HL-60 (cell line): Measurements from ENCODE around the gene KCNC3.

Experiments used
- DNase-seq, 2 experiments: peaks; one replicate each; pipeline ENCODE4 v3.0.0-alpha.2; 2010 to 2020; ENCODE audit warnings: low read depth in 1 of 2, low spot score in 1 of 2
- H3K27ac ChIP-seq: fragments of 250-450 bp; sonication (Bioruptor Pico); replicated peaks from 2 replicates; pipeline ENCODE4 v1.5.1; 2020; ENCODE audit warnings: mild to moderate bottlenecking, moderate library complexity
- H3K27me3 ChIP-seq: fragments of 250-450 bp; sonication (Bioruptor Pico); 2 replicates; pipeline ENCODE4 v1.5.1; 2021; ENCODE audit warnings: mild to moderate bottlenecking, moderate library complexity; ENCODE audit not compliant: insufficient read depth, poor library complexity, severe bottlenecking
- H3K4me3 ChIP-seq: replicated peaks from 2 replicates; pipeline ENCODE4 v1.5.1; 2011; ENCODE audit warnings: mild to moderate bottlenecking, control low read depth, low read length; ENCODE audit not compliant: insufficient read depth
- CTCF ChIP-seq: IDR thresholded peaks from one replicate; pipeline ENCODE4 v1.5.1; 2011; ENCODE audit warnings: low read length, control low read depth, inconsistent platforms; ENCODE audit not compliant: insufficient read depth
- GABPA ChIP-seq: IDR thresholded peaks from 2 replicates; pipeline ENCODE4 v1.6.1; 2012; ENCODE audit warnings: low read depth
- POLR2AphosphoS5 ChIP-seq: IDR thresholded peaks from 2 replicates; pipeline ENCODE4 v1.6.1; 2012; ENCODE audit warnings: low read depth
- REST ChIP-seq: IDR thresholded peaks from 2 replicates; pipeline ENCODE4 v1.6.1; 2012; ENCODE audit warnings: low read depth; ENCODE audit not compliant: insufficient replicate concordance
- SPI1 ChIP-seq: IDR thresholded peaks from 2 replicates; pipeline ENCODE4 v1.6.1; 2012; ENCODE audit warnings: low read depth, mild to moderate bottlenecking, borderline replicate concordance

KCNC3 gene

GRCh38 chr19:50322234-50322633 lies 6.9 kb downstream of the KCNC3 start:
- no peak for TF ChIP-seq SPI1
- TF ChIP-seq GABPA = no peak
- TF ChIP-seq POLR2AphosphoS5 = no peak
- no peak for TF ChIP-seq CTCF
- no peak for TF ChIP-seq REST

GRCh38 chr19:50321831-50322230 lies 7.3 kb downstream of the KCNC3 start:
- Histone ChIP-seq H3K27ac (no peak overlapping the region), H3K27me3 (peaks cover 12% of the 10 kb centered on the region), H3K4me3 (no peak overlapping the region)
- DNase-seq = no peak
- TF ChIP-seq GABPA (no peak), CTCF (no peak), SPI1 (no peak), REST (no peak), POLR2AphosphoS5 (no peak)

More at GRCh38 chr19:50322234-50322633, 6.9 kb downstream of the KCNC3 start:
- Histone ChIP-seq H3K4me3 (no peak overlapping the region), H3K27ac (no peak overlapping the region), H3K27me3 (peaks cover 16% of the 10 kb centered on the region)
- DNase-seq = no peak

- H3K4me3 ChIP-seq = no peak overlapping the region
- H3K27ac ChIP-seq = no peak overlapping the region
- H3K27me3 ChIP-seq = peaks cover 2% of the 10 kb centered on the region
- TF ChIP-seq POLR2AphosphoS5 (no peak), GABPA (no peak), SPI1 (no peak), REST (no peak), CTCF (no peak)
- no peak for DNase-seq
These were observed 8.6 kb downstream of the KCNC3 start for GRCh38 chr19:50320596-50320995.
